K562 (cell line): Measurements from ENCODE around the gene ZNF839. TPM values are rescaled to one million over a fixed set of nuclear protein-coding genes. Genes with fewer than 3 reads are reported as not detected.

ENCODE experiments used
- ATAC-seq: fragments of 200-7000 bp; cut with Tn5 transposase; 3 replicates; pipeline ENCODE4 v1.9.1; 2020; ENCODE audit warnings: moderate library complexity
- BruUV-seq: library from RNA; stranded (reverse); fragments of 400-500 nt; replicated peaks from 2 replicates; lab custom pipeline; 2021; lab: Mats Ljungman, UMichigan
- CTCF ChIA-PET: fragments of 300-600 bp; formaldehyde crosslinking; extraction: SDS; loops from one replicate; lab custom pipeline; 2021; ENCODE audit warnings: low intra/inter-chr PET ratio; lab: Yijun Ruan, JAX
- POLR2A ChIA-PET: fragments of 300-600, 350-650 bp; sonication (Branson Sonifier 250); formaldehyde crosslinking; extraction: SDS; loops from one replicate; lab custom pipeline; 2021; ENCODE audit warnings: antibody characterized with exemption, inconsistent platforms; lab: Yijun Ruan, JAX
- DNase-seq, 4 experiments: peaks; one replicate each; pipeline versions ENCODE4 v3.0.0 to v3.0.0-alpha.2; 2011 to 2018; ENCODE audit warnings: low spot score in 3 of 4, mixed read lengths in 3 of 4; ENCODE audit errors: extremely low read depth in 1 of 4
- FAIRE-seq: peaks from 2 replicates; lab custom pipeline; 2011; peaks lifted over from hg19 to GRCh38; lab: Jason Lieb, UNC
- H2AFZ ChIP-seq: 2 replicates; pipeline ENCODE4 v1.6.0; 2011; ENCODE audit warnings: low read depth, low read length, control low read depth, inconsistent platforms
- H3K27ac ChIP-seq: fragments of 200-600 bp; 3 replicates; pipeline ENCODE4 v1.8.0; 2011; ENCODE audit warnings: low read depth, mild to moderate bottlenecking, control low read depth, inconsistent platforms, low read length, moderate library complexity, mixed read lengths; ENCODE audit errors: extremely low read depth
- H3K27me3 ChIP-seq, 2 experiments: fragments of 300-600 bp in 1 of 2; 2 replicates in 1 of 2; 3 replicates in 1 of 2; pipeline versions ENCODE4 v1.6.0 to v1.8.0; 2011; ENCODE audit warnings: inconsistent platforms in 2 of 2, low read length in 2 of 2, mild to moderate bottlenecking in 1 of 2, mixed read lengths in 1 of 2, moderate library complexity in 1 of 2; ENCODE audit not compliant: control insufficient read depth in 2 of 2, insufficient read depth in 2 of 2
- H3K36me3 ChIP-seq: fragments of 300-600 bp; 3 replicates; pipeline ENCODE4 v1.8.0; 2011; ENCODE audit warnings: mild to moderate bottlenecking, low read length, inconsistent platforms; ENCODE audit not compliant: control insufficient read depth, insufficient read depth
- H3K4me1 ChIP-seq, 2 experiments: fragments of 200-600 bp in 1 of 2; replicated peaks in 1 of 2; 2 replicates in 1 of 2; 3 replicates in 1 of 2; pipeline versions ENCODE4 v1.5.1 to v1.8.0; 2011; ENCODE audit warnings: inconsistent platforms in 2 of 2, low read length in 2 of 2, mild to moderate bottlenecking in 1 of 2, mixed read lengths in 1 of 2, moderate library complexity in 1 of 2; ENCODE audit not compliant: control insufficient read depth in 2 of 2, insufficient read depth in 2 of 2
- H3K4me2 ChIP-seq: 2 replicates; pipeline ENCODE4 v1.6.1; 2011; ENCODE audit warnings: low read length, control low read depth, inconsistent platforms, mixed read lengths; ENCODE audit not compliant: insufficient read depth
- H3K4me3 ChIP-seq: fragments of 200-600 bp; sonication (generic), shearing (Covaris generic); 2 replicates; pipeline ENCODE4 v1.5.1; 2016; ENCODE audit warnings: control low read depth, inconsistent platforms
- H3K79me2 ChIP-seq: fragments of 200-600 bp; 3 replicates; pipeline ENCODE4 v1.8.0; 2011; ENCODE audit warnings: low read length, inconsistent platforms; ENCODE audit not compliant: control insufficient read depth, insufficient read depth
- H3K9ac ChIP-seq, 2 experiments: 2 replicates each; pipeline versions ENCODE4 v1.6.0 to v1.6.1; 2011; ENCODE audit warnings: low read depth in 2 of 2, low read length in 2 of 2, control low read depth in 1 of 2, inconsistent platforms in 1 of 2, mild to moderate bottlenecking in 1 of 2, mixed read lengths in 1 of 2; ENCODE audit not compliant: insufficient read depth in 1 of 2
- H3K9me1 ChIP-seq: one replicate; pipeline ENCODE4 v1.6.0; 2011; ENCODE audit warnings: inconsistent platforms, mild to moderate bottlenecking, low read length, moderate library complexity; ENCODE audit not compliant: control insufficient read depth, insufficient read depth
- H3K9me3 ChIP-seq: replicated peaks from 2 replicates; pipeline ENCODE4 v1.5.1; 2011; ENCODE audit warnings: low read depth, low read length, inconsistent platforms; ENCODE audit not compliant: control insufficient read depth, insufficient read depth
- H4K20me1 ChIP-seq: replicated peaks from 2 replicates; pipeline ENCODE4 v1.6.1; 2011; ENCODE audit warnings: low read length, inconsistent platforms, mixed read lengths; ENCODE audit not compliant: control insufficient read depth, insufficient read depth
- E2F5 ChIP-seq: sonication (generic); formaldehyde crosslinking; IDR thresholded peaks from 2 replicates; pipeline ENCODE4 v1.8.0; 2022; ENCODE audit warnings: mild to moderate bottlenecking, missing genetic modification reagents
- MNT ChIP-seq, 2 experiments: fragments of 450-650 bp; conservative IDR thresholded peaks; 2 replicates each; pipeline ENCODE4 v1.6.1; 2017; ENCODE audit warnings: mild to moderate bottlenecking in 2 of 2, moderate library complexity in 2 of 2
- WGBS: fragments of 100-300 bp; shearing (Covaris generic); methylation state at CpG from one replicate; pipeline ENCODE4 v1.1.6; 2016; ENCODE audit warnings: low coverage, mixed read lengths; ENCODE audit not compliant: insufficient coverage; ENCODE audit errors: missing lambda C conversion rate; 5-methylcytosine and 5-hydroxymethylcytosine counted together
- in situ Hi-C: fragments of 300-500 bp; cut with MboI; formaldehyde crosslinking; loops from 4 replicates; pipeline ENCODE4 v1.15.0; 2018; ENCODE audit warnings: inconsistent platforms, mixed read lengths
- intact Hi-C: fragments of 100-400 bp; cut with micrococcal nuclease; formaldehyde crosslinking; loops from 2 replicates; pipeline ENCODE4 v1.14.2; 2022
- polyA plus RNA-seq, 8 experiments: library from polyadenylated mRNA; depleted of rRNA in 4 of 8; stranded (reverse) in 5 of 8; unstranded in 3 of 8; fragments of >200 nt; fragmentation: Nextera tagmentation in 2 of 8; fragmentation: Illumina TruSeq in 1 of 8; extraction: Ambion mirVana in 2 of 8; extraction: Trizol in 1 of 8; gene quantifications; 2 replicates each; pipeline versions ENCODE4 v1.2.1 to v1.2.3, GENCODE V29; 2011 to 2014; ENCODE audit warnings: inconsistent platforms in 1 of 8, missing spikeins in 1 of 8
- total RNA-seq, 7 experiments: library from RNA; depleted of rRNA in 6 of 7; stranded (reverse); fragments of >200 nt in 6 of 7; fragmentation: Illumina TruSeq in 2 of 7; extraction: Trizol in 2 of 7; gene quantifications; 2 replicates each; pipeline versions ENCODE4 v1.2.1 to v1.2.3, GENCODE V29; 2011 to 2021; ENCODE audit warnings: low replicate concordance in 1 of 7

Gene ZNF839
- total and polyA plus RNA-seq, 9 of the 15 experiments (the other 6 are each of a cell fraction or from before 2014, with no cell fraction given), result 0.42 to 8.4 (median 5.7) TPM

- in situ Hi-C loops (loop anchor here (5.0 to 10.0 kb wide), 3 partner anchors 252 to 612 kb away; partner anchors contain the start of gene DYNC1H1), intact Hi-C loops (loop anchor here (5.0 kb wide), 3 partner anchors 201 to 354 kb away; partner anchors contain the start of gene DYNC1H1)
- WGBS, result 1% methylated on average over 10 of the region's 10 CpGs
- ATAC-seq, result no peak
- no peaks in the 10 kb centered on the region for H3K9me3 ChIP-seq
- no peaks in the 10 kb centered on the region for H3K9me1 ChIP-seq
- no peaks in the 10 kb centered on the region for H3K27me3 ChIP-seq
- CTCF ChIA-PET, result interaction anchor here (1.0 to 1.3 kb wide), 2 partner anchors 81 to 270 kb away, joined by 4 to 7 read pairs; no protein-coding TSS in a partner anchor
- peak overlapping the region; percentile 90 for H3K4me2 ChIP-seq
- no TSS peak for BruUV-seq
- 0 out of 3 replicates have a peak, but pooled peaks cover under 1% of the 10 kb centered on the region for H3K36me3 ChIP-seq
- FAIRE-seq, result peak; percentile 67
- peak overlapping the region; percentile 74 for H3K27ac ChIP-seq
- POLR2A ChIA-PET, result interaction anchor here (0.6 to 1.4 kb wide), 3 partner anchors 11 to 1391 kb away, joined by 3 to 4 read pairs (median 3); partner anchors contain the start of gene MOK
- peaks cover 15% of the 10 kb centered on the region for H3K79me2 ChIP-seq
- H3K9ac ChIP-seq, result peak overlapping the region; percentile 66 to 71; a peak in 3 of 4 replicates
- peaks cover 27 to 31% of the 10 kb centered on the region in 2 experiments; a peak in 4 of 5 replicates for H3K4me1 ChIP-seq
- H4K20me1 ChIP-seq, result no peaks in the 10 kb centered on the region
- TF ChIP-seq MNT (conservative IDR thresholded peaks at IDR 0.05), result peak; percentile 54 to 72
- no peak for TF ChIP-seq E2F5 (CRISPR knock-in tag)
- peak overlapping the region; percentile 54 for H3K4me3 ChIP-seq
- H2AFZ ChIP-seq, result peak overlapping the region; percentile 99
- DNase-seq, result peak in 1 of 4 experiments; percentile 37
These were observed 3.2 kb upstream of the ZNF839 start for GRCh38 chr14:102316338-102316742.
